ENCODE data around the gene SMIM22. TPM values are rescaled to one million over a fixed set of nuclear protein-coding genes. Genes with fewer than 3 reads are reported as not detected.

Gene SMIM22
- total RNA-seq, 1 experiment from 2014 or later = 3.3 TPM

GRCh38 chr16:4754865-4755264 is 40.3 kb upstream of the SMIM22 start (continued):
- no peak for TF ChIP-seq TCF7L2 (IDR thresholded peaks at IDR 0.05; ENCODE audit: borderline replicate concordance, extremely low read depth, insufficient read depth, insufficient read length)

- peaks cover 4% of the 10 kb centered on the region; the same call in 1 of the 2 replicates for H3K79me2 ChIP-seq (ENCODE audit: insufficient read depth, low read length)
- H3K4me1 ChIP-seq (ENCODE audit: control insufficient read depth in 1 of 2, insufficient read depth in 2 of 2, low read length in 2 of 2) = no peaks in the 10 kb centered on the region
- H3K27ac ChIP-seq (ENCODE audit: low read depth, low read length) = no peak overlapping the region
- RAD21 ChIA-PET (ENCODE audit: low non-redundant PET in 1 of 2, low total read pairs in 2 of 2, uncharacterized antibody in 2 of 2, unreplicated experiment in 2 of 2) = no interaction called here
- no peak overlapping the region for H3K4me3 ChIP-seq (replicated peaks in 1 of 2; ENCODE audit: low read depth in 1 of 2, low read length in 2 of 2)
- H3K9ac ChIP-seq (ENCODE audit: low read length) = no peak overlapping the region
- H3K9me2 ChIP-seq (ENCODE audit: insufficient read depth) = no peaks in the 10 kb centered on the region
- CTCF ChIA-PET = no interaction called here
- ATAC-seq (no peak), DNase-seq (ENCODE audit: low read depth, low spot score) (no peak)
- H4K20me1 ChIP-seq (ENCODE audit: insufficient read depth) = no peaks in the 10 kb centered on the region
- intact Hi-C loops (cut with micrococcal nuclease) = no loop called here
- TF ChIP-seq ATF3 (IDR thresholded peaks at IDR 0.05) (no peak), ELF1 (IDR thresholded peaks at IDR 0.05; ENCODE audit: borderline replicate concordance, low read depth) (no peak), CBX3 (IDR thresholded peaks at IDR 0.05; ENCODE audit: low read depth) (no peak), POLR2A (IDR thresholded peaks at IDR 0.05; ENCODE audit: borderline replicate concordance, extremely low read depth, insufficient read depth, insufficient read length) (no peak), ZBTB33 (IDR thresholded peaks at IDR 0.05; ENCODE audit: extremely low read depth, insufficient replicate concordance, low read length) (no peak), SIN3A (IDR thresholded peaks at IDR 0.05; ENCODE audit: low read depth) (no peak), ZFX (IDR thresholded peaks at IDR 0.05) (no peak), CTCF (IDR thresholded peaks at IDR 0.05 in 2 of 3, conservative IDR thresholded peaks at IDR 0.05 in 1 of 3; ENCODE audit: borderline replicate concordance in 1 of 3, insufficient read depth in 1 of 3, low read depth in 2 of 3, low read length in 2 of 3) (no peak), JUND (IDR thresholded peaks at IDR 0.05) (no peak), REST (IDR thresholded peaks at IDR 0.05; ENCODE audit: low read depth) (no peak), YY1 (IDR thresholded peaks at IDR 0.05; ENCODE audit: extremely low read depth, insufficient replicate concordance, low read depth, low read length) (no peak), SP1 (IDR thresholded peaks at IDR 0.05; ENCODE audit: low read depth) (no peak), EZH2phosphoT487 (IDR thresholded peaks at IDR 0.05; ENCODE audit: borderline replicate concordance) (no peak), FOSL1 (IDR thresholded peaks at IDR 0.05; ENCODE audit: low read depth) (no peak), POLR2AphosphoS5 (IDR thresholded peaks at IDR 0.05; ENCODE audit: low read depth, low read length) (no peak), EGR1 (IDR thresholded peaks at IDR 0.05; ENCODE audit: low read depth) (no peak), SRF (IDR thresholded peaks at IDR 0.05; ENCODE audit: low read depth) (no peak), ZNF274 (IDR thresholded peaks at IDR 0.05; ENCODE audit: low read depth, low read length) (no peak), MAX (IDR thresholded peaks at IDR 0.05) (no peak)
- H3K27me3 ChIP-seq (ENCODE audit: insufficient read depth, low read length) = no peaks in the 10 kb centered on the region
- H2AFZ ChIP-seq (ENCODE audit: low read depth, low read length, poor library complexity, severe bottlenecking) = no peak overlapping the region
- POLR2A ChIA-PET = no interaction called here
- no peak overlapping the region for H3K4me2 ChIP-seq (ENCODE audit: low read length)
- no TSS peak for BruUV-seq (replicated peaks)
- peaks cover 14 to 29% of the 10 kb centered on the region in 2 experiments; a peak in 3 of 4 replicates for H3K36me3 ChIP-seq (ENCODE audit: control insufficient read depth in 1 of 2, insufficient read depth in 2 of 2, low read length in 2 of 2)
- peaks cover 0 to 4% of the 10 kb centered on the region in 2 experiments; a peak in 1 of 4 replicates for H3K9me3 ChIP-seq (ENCODE audit: control insufficient read depth in 1 of 2, insufficient read depth in 1 of 2, low read depth in 1 of 2, low read length in 2 of 2)
Observed at GRCh38 chr16:4755687-4756086, 39.5 kb upstream of the SMIM22 start.
